GM19467 (cell line): ENCODE data around the gene FNIP2.
"Not testable (repeated sequence)": the region's sequence is repeated elsewhere in the genome, so short reads cannot be mapped to it uniquely, and the experiment has no call there.

Experiments used
- ATAC-seq: cut with Tn5 transposase; IDR thresholded peaks from one replicate; pipeline ENCODE4 v1.9.1; 2021; ENCODE audit warnings: mild to moderate bottlenecking, moderate library complexity; ENCODE audit not compliant: unreplicated experiment

FNIP2 gene

DNA sequence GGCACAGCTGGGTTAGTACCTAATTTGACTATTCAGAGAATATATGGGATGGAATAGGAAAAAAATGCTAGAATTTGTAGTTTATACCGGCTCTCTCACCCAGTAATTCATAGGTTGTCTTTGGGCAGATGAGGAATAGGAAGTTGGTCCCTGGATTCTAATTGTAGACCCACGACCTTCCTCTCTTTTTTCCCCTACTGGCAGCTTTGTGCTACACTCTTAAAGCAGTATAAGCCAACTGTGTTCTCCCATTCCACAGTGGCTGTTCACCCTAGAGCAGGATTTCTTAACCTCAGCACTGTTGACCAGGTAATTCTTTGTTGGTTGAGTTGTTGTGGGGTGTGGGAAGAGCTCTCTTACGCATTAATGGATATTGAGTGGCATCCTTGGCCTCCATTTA is 92.9 kb downstream of the FNIP2 start:
- no peak for ATAC-seq

DNA sequence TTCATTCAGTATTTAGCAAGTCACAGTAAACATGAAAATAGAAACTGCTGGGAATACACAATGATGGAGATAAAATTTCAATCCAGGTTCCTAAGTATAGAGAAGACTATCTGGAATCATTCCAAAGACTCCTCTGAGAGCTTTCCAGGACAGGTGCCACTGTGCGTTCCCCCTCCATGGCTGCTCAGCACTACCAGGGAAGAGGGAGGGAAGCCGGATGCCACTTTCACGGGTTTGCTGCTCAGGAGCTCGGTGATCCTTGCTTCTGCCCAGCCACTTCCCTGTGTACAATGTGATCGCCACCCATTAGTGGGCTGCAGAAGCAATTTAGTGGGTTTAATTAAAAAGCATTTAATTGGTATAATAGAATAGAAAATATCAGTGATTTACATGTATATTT is 94.5 kb downstream of the FNIP2 start:
- ATAC-seq = no peak

DNA sequence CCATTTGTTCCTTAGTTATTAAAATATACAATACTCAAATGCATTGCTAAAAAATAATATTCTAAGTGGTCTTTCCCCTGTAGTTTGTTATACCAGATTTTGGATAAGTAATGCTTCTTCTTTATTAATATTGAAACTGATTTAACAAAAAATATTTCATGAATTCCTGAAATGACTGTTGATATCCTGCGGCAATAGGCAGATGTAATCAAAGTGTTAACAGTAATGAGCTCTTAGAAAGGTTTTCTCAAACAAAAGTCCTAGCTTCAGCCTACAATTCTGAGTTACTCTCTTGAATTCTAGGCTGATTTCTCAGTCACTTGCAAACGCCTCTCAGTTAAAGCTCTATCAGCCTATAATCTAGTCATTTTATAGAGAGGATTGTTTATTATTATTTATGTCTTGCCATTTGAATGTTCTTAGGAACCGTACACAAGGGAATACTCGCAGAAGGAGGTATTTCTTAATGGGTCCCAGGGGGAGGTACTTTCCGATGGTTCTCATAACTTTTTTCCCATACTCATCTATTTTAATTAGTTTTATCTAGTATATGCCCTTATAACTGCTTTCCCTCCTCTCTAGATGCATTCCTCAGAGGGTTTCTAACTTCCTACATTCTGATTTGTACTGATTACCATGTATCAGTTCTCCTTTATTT is 96.8 kb downstream of the FNIP2 start:
- no peak for ATAC-seq

DNA sequence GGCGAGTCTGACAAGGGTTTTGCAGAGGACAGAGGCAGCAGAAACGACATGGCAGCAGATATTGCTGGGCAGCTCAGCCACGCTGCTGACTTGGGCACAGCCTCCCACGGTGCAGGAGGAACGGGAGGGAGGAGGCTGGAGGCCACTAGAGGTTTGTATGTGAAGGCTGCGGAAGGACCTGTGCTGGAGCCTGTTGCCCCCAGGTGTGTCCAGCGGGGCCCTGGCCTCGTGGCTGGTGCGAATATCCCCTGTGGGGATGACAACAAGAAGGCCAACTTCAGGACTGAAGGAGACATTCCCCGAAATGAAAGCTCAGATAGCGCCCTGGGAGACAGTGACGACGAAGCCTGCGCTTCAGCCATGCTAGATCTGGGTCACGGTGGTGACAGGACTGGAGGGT is 100.2 kb downstream of the FNIP2 start:
- ATAC-seq = no peak

DNA sequence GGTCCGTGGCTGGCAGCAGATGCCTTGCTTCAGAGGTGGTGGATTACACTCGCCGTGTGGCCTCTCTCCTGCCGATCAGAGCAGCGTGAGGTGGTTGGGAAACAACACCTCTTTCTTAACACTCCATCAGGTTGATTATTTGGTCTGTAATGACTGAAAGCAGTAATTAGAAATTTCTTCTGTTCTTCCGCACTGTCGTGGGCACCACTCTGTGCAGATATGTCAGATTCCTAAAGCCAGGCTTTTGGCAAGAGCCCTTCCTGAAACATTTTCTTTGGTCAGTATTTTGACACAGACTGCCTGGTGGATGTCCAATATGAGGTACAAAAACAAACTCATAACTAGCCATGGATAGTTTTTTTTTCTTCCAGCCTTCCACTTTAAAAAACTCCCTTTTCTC is 100.9 kb downstream of the FNIP2 start:
- no peak for ATAC-seq

DNA sequence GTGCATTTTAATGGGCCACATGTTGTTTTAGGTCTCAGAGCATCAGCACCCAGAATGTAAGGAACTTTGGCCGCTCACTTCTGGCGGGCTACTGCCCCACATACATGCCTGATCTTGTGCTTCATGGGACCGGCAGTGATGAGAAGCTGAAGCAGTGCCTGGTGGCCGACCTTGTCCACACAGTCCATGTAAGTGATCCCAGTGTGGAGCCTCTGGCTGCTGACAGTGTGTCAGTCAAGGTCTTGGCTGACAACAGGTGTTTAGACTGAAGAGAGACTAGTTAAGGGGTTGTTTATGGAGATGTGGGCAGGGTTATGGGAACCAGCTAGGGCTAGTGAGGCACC is 101.4 kb downstream of the FNIP2 start:
- ATAC-seq = no peak

DNA sequence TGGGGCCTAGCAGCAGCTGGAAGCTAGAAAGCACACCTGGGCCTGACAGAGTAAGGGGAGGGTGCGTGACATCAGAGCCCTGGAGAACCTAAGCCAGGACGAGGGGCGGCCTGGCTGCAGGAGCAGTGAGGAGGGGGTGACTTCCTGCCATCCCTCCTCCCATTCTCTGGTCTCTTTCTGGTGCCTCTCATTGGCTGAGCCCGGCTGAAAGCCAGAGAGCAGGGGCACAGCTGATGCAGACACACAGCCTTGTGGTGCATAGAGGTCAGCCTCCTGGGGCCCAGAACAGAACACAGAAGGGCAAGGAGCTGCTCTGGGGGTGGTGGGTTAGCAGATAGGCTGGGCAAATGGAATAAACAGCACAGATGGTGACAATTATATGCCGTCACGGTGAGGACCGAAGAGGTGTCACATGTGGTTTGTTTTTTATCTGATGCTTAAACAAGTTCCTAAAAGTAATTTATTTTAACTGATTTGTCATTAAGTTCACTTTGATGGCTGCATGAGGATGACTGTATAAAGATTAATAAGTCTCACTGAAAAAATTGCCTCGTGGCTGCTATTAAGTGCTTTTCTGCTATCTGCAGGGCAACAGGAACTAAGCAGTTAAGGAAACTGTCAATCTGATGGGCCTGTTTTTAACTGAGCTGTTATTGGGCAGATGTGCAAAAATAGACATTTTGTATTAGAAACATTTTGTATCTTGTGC is 102.0 kb downstream of the FNIP2 start:
- ATAC-seq = no peak

DNA sequence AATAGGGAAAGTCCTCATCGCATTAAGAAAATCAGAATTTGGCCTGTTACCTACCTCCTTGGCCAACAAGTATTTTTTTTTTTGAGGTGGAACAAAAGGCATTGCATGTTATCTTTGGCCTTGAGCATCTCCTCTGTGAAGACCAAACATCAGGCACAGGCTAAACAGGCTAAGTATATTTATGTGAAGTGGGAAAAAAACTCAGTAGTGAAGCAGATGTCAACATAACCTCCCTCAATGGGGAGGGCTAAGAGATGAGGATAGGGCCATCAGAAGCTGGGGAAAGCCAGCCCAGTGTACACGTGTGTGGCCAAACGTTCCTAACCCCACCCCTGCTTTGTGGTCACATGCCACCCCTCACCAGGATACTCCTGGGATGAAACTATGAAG is 102.5 kb downstream of the FNIP2 start:
- ATAC-seq = no peak

DNA sequence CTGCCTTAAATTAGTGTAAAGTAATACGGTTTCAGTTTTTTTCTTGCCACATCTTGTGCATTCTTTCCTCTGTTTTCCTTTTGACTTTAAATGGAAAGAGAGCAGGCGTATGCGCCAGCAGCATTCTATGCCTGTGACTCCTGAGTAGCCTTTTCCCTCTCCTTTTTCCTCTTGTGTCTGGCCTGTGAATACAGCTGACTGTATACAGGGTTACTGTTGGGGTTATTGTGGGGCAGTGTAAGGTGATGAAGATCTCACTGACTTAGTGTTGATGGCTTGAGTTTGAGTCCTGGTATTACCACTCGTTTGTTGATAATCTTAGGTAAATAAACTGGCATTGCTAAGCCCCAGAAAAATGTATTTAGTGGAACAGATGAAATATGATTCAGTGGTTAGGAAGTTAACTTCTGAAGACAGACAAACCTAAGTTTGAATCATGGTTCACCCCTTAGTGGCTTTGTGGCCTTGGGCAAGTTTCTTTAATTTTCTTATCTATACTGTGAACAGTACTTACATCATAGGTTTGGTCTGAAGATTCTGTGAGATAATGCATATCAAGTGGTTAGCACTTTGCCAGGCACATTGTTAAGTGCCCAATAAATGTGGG is 105.1 kb downstream of the FNIP2 start:
- no peak for ATAC-seq

DNA sequence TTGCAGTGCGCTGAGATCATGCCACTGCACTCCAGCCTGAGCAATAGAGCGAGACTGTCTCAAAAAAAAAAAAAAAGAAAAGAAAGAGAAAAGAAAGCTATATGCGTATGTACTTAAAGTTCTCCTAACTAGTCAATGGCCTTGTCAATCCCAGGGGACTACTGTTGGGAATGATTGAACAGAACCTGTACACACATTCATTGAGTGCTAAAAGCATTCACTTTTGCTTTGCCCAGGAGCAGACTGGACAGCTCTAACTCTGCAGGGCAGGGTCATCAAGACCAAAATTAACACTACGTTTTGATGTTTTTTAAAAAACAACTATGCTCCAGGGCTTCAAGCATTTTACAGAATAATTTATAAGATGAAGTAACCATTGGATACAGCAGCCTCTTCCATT is 106.2 kb downstream of the FNIP2 start:
- ATAC-seq = no peak

DNA sequence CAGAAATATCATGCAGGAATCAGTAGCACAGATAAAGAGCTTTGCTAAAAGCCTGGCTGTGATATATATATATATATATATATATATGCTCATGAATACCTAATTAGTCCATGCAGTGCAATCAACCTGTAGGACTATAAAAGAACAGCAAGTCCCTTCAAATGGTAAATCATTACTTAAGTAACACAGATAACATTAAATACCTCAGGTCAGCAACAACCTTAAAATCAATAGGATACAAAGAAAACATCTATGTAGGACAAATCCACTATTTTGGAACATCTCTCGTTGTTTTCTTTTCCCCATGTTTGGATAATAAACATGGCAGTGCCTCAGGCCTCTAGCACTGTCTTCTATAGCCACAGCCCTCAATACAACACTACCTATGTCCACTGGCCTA is 106.6 kb downstream of the FNIP2 start:
- ATAC-seq = no peak

DNA sequence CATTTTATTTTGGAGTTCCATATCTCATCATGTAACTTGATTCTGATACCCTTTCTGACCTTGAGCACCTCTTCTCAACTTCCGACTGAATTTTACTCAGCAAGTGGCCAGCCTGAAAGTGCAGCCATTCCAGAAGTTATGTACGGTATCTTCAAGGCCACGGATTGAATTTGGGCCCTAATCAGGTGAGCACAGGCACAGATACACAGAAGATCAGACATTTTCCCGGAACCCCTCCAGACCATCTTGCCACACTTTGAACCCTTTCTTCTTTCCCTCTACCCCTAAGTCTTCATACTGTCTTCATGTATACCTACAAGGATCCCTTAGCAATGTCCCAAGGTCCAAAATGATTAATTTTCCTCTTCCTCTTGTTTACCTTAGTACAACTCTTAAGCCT is 108.2 kb downstream of the FNIP2 start:
- no peak for ATAC-seq

DNA sequence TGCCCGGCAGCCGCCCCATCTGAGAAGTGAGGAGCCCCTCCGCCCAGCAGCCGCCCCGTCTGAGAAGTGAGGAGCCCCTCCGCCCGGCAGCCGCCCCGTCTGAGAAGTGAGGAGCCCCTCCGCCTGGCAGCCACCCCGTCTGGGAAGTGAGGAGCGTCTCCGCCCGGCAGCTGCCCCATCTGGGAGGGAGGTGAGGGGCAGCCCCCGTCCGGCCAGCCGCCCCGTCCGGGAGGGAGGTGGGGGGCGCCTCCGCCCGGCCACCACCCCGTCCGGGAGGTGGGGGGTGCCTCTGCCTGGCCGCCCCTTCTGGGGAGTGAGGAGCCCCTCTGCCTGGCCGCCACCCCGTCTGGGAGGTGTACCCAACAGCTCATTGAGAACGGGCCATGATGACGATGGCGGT is 113.3 kb downstream of the FNIP2 start:
- not testable (repeated sequence) for ATAC-seq

DNA sequence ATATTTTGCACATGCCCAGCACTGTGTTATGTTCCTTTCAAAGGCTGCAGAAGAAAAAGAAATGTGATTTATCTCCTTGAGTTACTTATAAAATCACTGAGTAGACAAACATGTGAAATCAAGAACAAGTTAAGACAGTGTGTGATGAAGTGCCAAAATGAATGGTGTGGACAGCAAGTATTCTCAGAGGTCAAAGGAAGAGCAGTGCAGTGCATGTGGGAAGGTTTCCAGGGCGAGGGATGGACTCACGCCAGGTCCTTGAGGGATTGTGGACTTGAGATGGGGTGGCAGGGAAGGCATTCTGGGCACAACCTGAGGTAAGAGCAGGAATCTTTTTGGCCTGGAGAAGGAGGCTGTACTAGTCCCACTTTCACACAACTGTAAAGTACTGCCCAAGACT is 115.5 kb downstream of the FNIP2 start:
- ATAC-seq = no peak

DNA sequence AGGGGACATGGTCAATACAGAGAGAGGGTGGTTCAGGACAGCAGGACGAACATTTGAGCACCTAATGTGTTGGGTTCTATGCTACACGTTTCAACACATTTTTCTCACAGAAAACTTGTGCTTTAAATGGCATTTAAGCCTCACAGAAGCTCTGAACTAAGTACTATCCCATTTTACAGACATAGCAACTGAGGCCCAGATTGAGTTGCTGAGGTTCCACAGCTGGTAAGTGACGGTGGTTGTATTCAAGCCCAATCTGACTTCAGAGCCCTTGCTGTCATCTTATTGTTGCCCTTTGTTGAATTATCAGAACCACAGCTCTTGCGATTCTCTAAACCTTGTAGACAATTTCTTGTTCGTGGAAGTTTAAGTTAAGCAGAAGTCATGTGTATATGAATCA is 116.7 kb downstream of the FNIP2 start:
- ATAC-seq = no peak

DNA sequence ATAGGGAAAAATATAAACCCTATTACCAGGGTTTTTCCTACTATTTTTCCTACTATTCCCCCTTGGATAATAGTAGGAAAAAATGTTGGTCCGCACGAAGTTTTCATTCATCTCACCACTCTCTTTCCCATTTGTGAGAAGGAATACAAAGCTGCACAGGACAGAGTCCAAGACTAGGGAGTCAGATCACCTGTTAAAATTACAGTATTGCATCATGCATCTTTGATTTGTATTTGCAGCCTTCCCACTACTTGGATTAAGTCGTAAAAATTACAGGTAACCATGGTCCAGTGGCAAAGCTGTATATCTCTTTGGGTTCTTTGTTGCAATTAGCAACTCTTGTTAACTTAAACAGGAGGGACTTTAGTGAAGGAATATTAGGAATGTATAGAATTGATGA is 121.5 kb downstream of the FNIP2 start:
- no peak for ATAC-seq

DNA sequence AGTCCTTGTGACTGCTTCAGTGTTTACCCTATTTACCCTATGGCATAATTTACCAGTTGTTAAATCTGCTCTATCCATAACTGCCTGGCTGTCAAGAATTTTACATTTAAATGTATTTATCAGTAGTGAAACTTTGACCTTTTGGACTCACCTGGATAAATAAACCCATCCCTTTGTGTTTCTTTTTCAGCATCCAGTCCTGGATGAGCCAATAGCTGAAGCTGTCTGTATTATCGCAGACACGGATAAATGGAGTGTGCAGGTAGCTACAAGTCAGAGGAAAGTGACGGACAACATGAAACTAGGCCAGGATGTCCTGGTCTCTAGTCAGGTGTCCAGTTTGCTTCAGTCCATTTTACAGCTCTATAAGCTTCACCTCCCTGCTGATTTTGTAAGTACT is 122.4 kb downstream of the FNIP2 start:
- ATAC-seq = no peak

DNA sequence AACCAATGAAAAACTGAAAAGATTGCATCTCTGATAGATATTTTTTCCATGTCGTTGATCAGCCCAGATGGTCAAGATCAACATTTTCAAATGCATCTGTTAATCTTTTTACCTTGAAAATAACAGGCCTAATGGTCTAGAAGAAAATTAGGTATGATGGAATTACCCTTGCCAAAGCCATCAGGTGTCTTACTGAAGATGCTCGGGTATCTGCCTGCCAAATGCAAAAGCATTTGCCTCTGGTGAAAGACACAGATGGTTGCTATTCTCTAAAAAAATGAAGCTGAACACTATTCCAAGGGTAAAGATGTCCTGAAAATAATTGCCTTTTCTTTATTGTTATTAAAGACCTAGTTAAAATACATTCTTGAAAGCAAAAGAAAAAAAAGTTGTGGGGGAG is 126.0 kb downstream of the FNIP2 start:
- ATAC-seq = no peak

DNA sequence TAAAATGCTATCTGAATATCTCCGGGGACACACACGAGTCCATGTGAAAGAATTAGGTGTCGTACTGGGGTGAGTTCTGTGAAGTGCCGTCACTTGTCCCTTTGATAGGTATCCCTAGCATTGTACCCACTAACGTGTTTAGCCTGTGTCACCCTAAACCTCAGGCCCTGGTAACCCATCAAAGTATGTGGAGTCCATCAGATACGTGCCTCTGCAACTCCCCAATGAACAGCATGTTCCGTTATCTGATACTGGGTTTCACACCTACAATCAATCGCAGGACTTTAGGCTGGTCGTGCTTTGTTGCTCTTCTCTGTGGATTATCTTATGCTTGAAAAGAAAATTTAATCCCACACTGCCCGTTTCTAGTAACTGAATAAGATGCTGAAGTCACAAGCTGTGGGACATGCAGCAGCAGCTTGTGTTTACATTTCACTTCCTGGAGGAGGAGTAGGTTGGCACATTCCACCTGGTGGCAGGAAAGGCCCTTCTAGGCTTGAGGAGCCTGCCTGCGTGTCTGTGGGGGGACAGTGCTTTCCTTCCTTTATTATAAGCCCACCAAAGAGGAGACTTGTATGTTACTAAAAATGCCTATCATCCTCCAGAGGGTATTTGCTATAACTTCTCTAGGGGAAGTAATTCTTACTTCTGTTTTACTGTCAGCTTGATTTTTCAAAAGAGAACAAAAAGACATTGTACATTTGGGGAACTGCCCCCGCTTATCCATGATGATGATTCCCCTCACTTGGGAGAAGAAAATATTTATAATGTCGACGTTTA is 127.2 kb downstream of the FNIP2 start:
- no peak for ATAC-seq

DNA sequence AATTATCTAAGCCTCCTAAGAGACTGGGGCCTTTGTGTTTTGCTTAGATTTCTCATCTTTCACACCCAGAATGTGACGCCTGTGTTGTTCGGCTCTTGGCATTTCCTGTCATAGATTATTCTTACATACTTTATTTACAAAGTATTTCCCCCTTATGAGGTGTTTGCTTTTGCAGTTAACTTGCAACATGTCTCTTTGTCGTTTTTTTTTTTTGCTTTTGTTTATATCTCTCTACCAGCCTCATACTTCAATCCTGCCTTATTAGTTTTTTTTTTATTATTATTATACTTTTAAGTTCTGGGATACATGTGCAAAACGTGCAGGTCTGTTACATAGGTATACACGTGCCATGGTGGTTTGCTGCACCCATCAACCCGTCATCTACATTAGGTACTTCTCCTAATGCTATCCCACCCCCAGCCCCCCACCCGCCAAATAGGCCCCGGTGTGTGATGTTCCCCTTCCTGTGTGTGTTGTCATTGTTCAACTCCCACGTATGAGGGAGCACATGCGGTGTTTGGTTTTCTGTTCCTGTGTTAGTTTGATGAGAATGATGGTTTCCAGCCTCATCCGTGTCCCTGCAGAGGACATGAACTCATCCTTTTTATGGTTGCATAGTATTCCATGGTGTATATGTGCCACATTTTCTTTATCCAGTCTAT is 127.9 kb downstream of the FNIP2 start:
- not testable (repeated sequence) for ATAC-seq

DNA sequence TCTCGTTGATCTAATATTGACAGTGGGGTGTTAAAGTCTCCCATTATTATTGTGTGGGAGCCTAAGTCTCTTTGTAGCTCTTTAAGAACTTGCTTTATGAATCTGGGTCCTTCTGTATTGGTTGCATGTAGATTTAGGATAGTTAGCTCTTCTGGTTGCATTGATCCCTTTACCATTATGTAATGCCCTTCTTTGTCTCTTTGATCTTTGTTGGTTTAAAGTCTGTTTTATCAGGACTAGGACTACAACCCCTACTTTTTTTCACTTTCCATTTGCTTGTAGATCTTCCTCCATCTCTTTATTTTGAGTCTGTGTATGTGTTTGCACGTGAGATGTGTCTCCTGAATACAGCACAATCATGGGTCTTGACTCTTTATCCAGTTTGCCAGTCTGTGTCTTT is 131.6 kb downstream of the FNIP2 start:
- not testable (repeated sequence) for ATAC-seq
